Measurements from ENCODE around the gene SND1. TPM values are rescaled to one million over a fixed set of nuclear protein-coding genes. Genes with fewer than 3 reads are reported as not detected.

Gene SND1
- total RNA-seq, 3 donors from 2014 or later = 83.5 to 131 (median 120) TPM

- H3K36me3 ChIP-seq = no peaks in the 10 kb centered on the region
- H3K9me3 ChIP-seq = no peaks in the 10 kb centered on the region
- no peak for TF ChIP-seq CTCF (IDR thresholded peaks at IDR 0.05)
- no peak for TF ChIP-seq POLR2AphosphoS5 (IDR thresholded peaks at IDR 0.05)
- no peak for TF ChIP-seq POLR2A (IDR thresholded peaks at IDR 0.05)
- no peak for DNase-seq (ENCODE audit: low spot score in 2 of 2)
- no peaks in the 10 kb centered on the region for H3K4me1 ChIP-seq
- no peaks in the 10 kb centered on the region for H3K27me3 ChIP-seq
- intact Hi-C loops (cut with DNase I; ENCODE audit: low total_unique reads) = no loop called here
- no peak overlapping the region for H3K27ac ChIP-seq
- H3K4me3 ChIP-seq = no peak overlapping the region
Measured at GRCh38 chr7:127736511-127736910, 84.5 kb downstream of the SND1 start.

- H3K4me1 ChIP-seq = no peaks in the 10 kb centered on the region
- no peaks in the 10 kb centered on the region for H3K27me3 ChIP-seq
- H3K4me3 ChIP-seq = no peak overlapping the region
- H3K27ac ChIP-seq = no peak overlapping the region
- intact Hi-C loops (cut with DNase I; ENCODE audit: low total_unique reads) = no loop called here
- TF ChIP-seq POLR2A (IDR thresholded peaks at IDR 0.05) = no peak
- no peak for TF ChIP-seq POLR2AphosphoS5 (IDR thresholded peaks at IDR 0.05)
- no peak for TF ChIP-seq CTCF (IDR thresholded peaks at IDR 0.05)
- no peaks in the 10 kb centered on the region for H3K9me3 ChIP-seq
- DNase-seq (ENCODE audit: low spot score in 2 of 2) = no peak
- H3K36me3 ChIP-seq = no peaks in the 10 kb centered on the region
Measured at GRCh38 chr7:127738859-127739258, 86.9 kb downstream of the SND1 start.

- intact Hi-C loops (cut with DNase I; ENCODE audit: low total_unique reads) = no loop called here
Measured at GRCh38 chr7:127741764-127742375, 89.9 kb downstream of the SND1 start.

GRCh38 chr7:127745445-127745844, 93.5 kb downstream of the SND1 start:
- TF ChIP-seq POLR2AphosphoS5 (IDR thresholded peaks at IDR 0.05) = no peak
- no peak for TF ChIP-seq POLR2A (IDR thresholded peaks at IDR 0.05)
- no peak for TF ChIP-seq CTCF (IDR thresholded peaks at IDR 0.05)
- Histone ChIP-seq H3K4me1 (no peaks in the 10 kb centered on the region), H3K36me3 (no peaks in the 10 kb centered on the region), H3K9me3 (no peaks in the 10 kb centered on the region), H3K27ac (no peak overlapping the region), H3K27me3 (no peaks in the 10 kb centered on the region), H3K4me3 (no peak overlapping the region)
- intact Hi-C loops (cut with DNase I; ENCODE audit: low total_unique reads) = no loop called here
- DNase-seq (ENCODE audit: low spot score in 2 of 2) = no peak

More at GRCh38 chr7:127741764-127742375, 89.9 kb downstream of the SND1 start:
- H3K27me3 ChIP-seq = no peaks in the 10 kb centered on the region
- no peaks in the 10 kb centered on the region for H3K36me3 ChIP-seq
- DNase-seq (ENCODE audit: low spot score in 2 of 2) = no peak
- TF ChIP-seq CTCF (IDR thresholded peaks at IDR 0.05) (no peak), POLR2AphosphoS5 (IDR thresholded peaks at IDR 0.05) (no peak), POLR2A (IDR thresholded peaks at IDR 0.05) (no peak)
- H3K27ac ChIP-seq = no peak overlapping the region
- no peak overlapping the region for H3K4me3 ChIP-seq
- no peaks in the 10 kb centered on the region for H3K9me3 ChIP-seq
- H3K4me1 ChIP-seq = no peaks in the 10 kb centered on the region

- H3K27ac ChIP-seq = no peak overlapping the region
- no peak for DNase-seq (ENCODE audit: low spot score in 2 of 2)
- H3K4me3 ChIP-seq = no peak overlapping the region
- intact Hi-C loops (cut with DNase I; ENCODE audit: low total_unique reads) = no loop called here
- no peaks in the 10 kb centered on the region for H3K27me3 ChIP-seq
- H3K4me1 ChIP-seq = no peaks in the 10 kb centered on the region
- TF ChIP-seq POLR2A (IDR thresholded peaks at IDR 0.05) = no peak
- no peak for TF ChIP-seq POLR2AphosphoS5 (IDR thresholded peaks at IDR 0.05)
- TF ChIP-seq CTCF (IDR thresholded peaks at IDR 0.05) = no peak
- no peaks in the 10 kb centered on the region for H3K9me3 ChIP-seq
- no peaks in the 10 kb centered on the region for H3K36me3 ChIP-seq
Measured at GRCh38 chr7:127751062-127751461, 99.1 kb downstream of the SND1 start.

Data from breast epithelium (tissue), 4 donors.